ENCODE results near the gene PCDH15. TPM values are rescaled to one million over a fixed set of nuclear protein-coding genes. Genes with fewer than 3 reads are reported as not detected.

Gene PCDH15
- total RNA-seq, 1 donor from 2014 or later = 0.25 TPM

- no peaks in the 10 kb centered on the region for H3K4me1 ChIP-seq
- no peaks in the 10 kb centered on the region for H3K27me3 ChIP-seq
- no peaks in the 10 kb centered on the region for H3K9me3 ChIP-seq
- no peak overlapping the region for H3K4me3 ChIP-seq
- intact Hi-C loops (cut with DNase I) = no loop called here
- no peak overlapping the region for H3K27ac ChIP-seq
- no peaks in the 10 kb centered on the region for H3K36me3 ChIP-seq
- TF ChIP-seq POLR2A (IDR thresholded peaks at IDR 0.05) (no peak), POLR2AphosphoS5 (IDR thresholded peaks at IDR 0.05; ENCODE audit: insufficient read depth in 1 of 2, low read depth in 1 of 2) (no peak)
- TF ChIP-seq, protein P1, sequence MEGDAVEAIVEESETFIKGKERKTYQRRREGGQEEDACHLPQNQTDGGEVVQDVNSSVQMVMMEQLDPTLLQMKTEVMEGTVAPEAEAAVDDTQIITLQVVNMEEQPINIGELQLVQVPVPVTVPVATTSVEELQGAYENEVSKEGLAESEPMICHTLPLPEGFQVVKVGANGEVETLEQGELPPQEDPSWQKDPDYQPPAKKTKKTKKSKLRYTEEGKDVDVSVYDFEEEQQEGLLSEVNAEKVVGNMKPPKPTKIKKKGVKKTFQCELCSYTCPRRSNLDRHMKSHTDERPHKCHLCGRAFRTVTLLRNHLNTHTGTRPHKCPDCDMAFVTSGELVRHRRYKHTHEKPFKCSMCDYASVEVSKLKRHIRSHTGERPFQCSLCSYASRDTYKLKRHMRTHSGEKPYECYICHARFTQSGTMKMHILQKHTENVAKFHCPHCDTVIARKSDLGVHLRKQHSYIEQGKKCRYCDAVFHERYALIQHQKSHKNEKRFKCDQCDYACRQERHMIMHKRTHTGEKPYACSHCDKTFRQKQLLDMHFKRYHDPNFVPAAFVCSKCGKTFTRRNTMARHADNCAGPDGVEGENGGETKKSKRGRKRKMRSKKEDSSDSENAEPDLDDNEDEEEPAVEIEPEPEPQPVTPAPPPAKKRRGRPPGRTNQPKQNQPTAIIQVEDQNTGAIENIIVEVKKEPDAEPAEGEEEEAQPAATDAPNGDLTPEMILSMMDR (IDR thresholded peaks at IDR 0.05) = no peak
- DNase-seq (ENCODE audit: extremely low spot score in 2 of 2) = no peak
Observed at GRCh38 chr10:54485971-54486370, 315.1 kb downstream of the PCDH15 start.

GRCh38 chr10:54484186-54484585 is 316.8 kb downstream of the PCDH15 start:
- intact Hi-C loops (cut with DNase I) = no loop called here
- TF ChIP-seq POLR2AphosphoS5 (IDR thresholded peaks at IDR 0.05; ENCODE audit: insufficient read depth in 1 of 2, low read depth in 1 of 2) (no peak), POLR2A (IDR thresholded peaks at IDR 0.05) (no peak)
- TF ChIP-seq, protein P1 (IDR thresholded peaks at IDR 0.05) = no peak
- H3K27me3 ChIP-seq = no peaks in the 10 kb centered on the region
- no peak for DNase-seq (ENCODE audit: extremely low spot score in 2 of 2)
- H3K9me3 ChIP-seq = no peaks in the 10 kb centered on the region
- H3K36me3 ChIP-seq = no peaks in the 10 kb centered on the region
- H3K27ac ChIP-seq = no peak overlapping the region
- H3K4me3 ChIP-seq = no peak overlapping the region
- no peaks in the 10 kb centered on the region for H3K4me1 ChIP-seq

- H3K27me3 ChIP-seq = no peaks in the 10 kb centered on the region
- H3K4me3 ChIP-seq = no peak overlapping the region
- intact Hi-C loops (cut with DNase I) = no loop called here
- no peaks in the 10 kb centered on the region for H3K36me3 ChIP-seq
- no peak overlapping the region for H3K27ac ChIP-seq
- no peaks in the 10 kb centered on the region for H3K9me3 ChIP-seq
- TF ChIP-seq POLR2A (IDR thresholded peaks at IDR 0.05) (no peak), POLR2AphosphoS5 (IDR thresholded peaks at IDR 0.05; ENCODE audit: insufficient read depth in 1 of 2, low read depth in 1 of 2) (no peak)
- TF ChIP-seq, protein P1 (IDR thresholded peaks at IDR 0.05) = no peak
- DNase-seq (ENCODE audit: extremely low spot score in 2 of 2) = no peak
- H3K4me1 ChIP-seq = no peaks in the 10 kb centered on the region
Observed at GRCh38 chr10:54478601-54479000, 322.4 kb downstream of the PCDH15 start.

DNA sequence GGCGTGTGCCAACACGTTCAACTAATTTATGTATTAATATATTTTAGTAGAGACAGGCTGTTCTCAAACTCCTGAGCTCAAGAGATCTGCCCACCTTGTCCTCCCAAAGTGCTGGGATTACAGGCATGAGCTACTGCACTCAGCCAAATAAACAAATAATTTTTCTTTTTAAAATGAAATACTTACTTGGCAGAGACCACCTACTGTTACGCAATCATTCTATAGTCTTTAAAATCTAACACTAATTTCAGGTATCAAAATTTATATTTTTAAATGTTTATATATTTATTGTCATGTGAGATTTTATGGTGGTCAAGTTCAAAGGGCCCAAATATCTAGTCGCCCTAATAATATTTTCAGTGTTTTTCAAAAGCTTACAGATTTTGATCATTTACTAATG is 323.3 kb downstream of the PCDH15 start:
- H3K36me3 ChIP-seq = no peaks in the 10 kb centered on the region
- no peak for DNase-seq (ENCODE audit: extremely low spot score in 2 of 2)

GRCh38 chr10:54470324-54470631 is 330.8 kb downstream of the PCDH15 start:
- H3K4me1 ChIP-seq = no peaks in the 10 kb centered on the region
- no peak overlapping the region for H3K4me3 ChIP-seq
- H3K27ac ChIP-seq = no peak overlapping the region
- no peaks in the 10 kb centered on the region for H3K9me3 ChIP-seq
- no peak for TF ChIP-seq POLR2AphosphoS5 (IDR thresholded peaks at IDR 0.05; ENCODE audit: insufficient read depth in 1 of 2, low read depth in 1 of 2)
- TF ChIP-seq, protein P1 (IDR thresholded peaks at IDR 0.05) = no peak
- no peak for TF ChIP-seq POLR2A (IDR thresholded peaks at IDR 0.05)
- H3K27me3 ChIP-seq = no peaks in the 10 kb centered on the region
- intact Hi-C loops (cut with DNase I) = no loop called here
- no peaks in the 10 kb centered on the region for H3K36me3 ChIP-seq
- DNase-seq (ENCODE audit: extremely low spot score in 2 of 2) = no peak

More for the DNA sequence above, 323.3 kb downstream of the PCDH15 start:
- Histone ChIP-seq H3K27me3 (no peaks in the 10 kb centered on the region), H3K27ac (no peak overlapping the region), H3K4me1 (no peaks in the 10 kb centered on the region), H3K9me3 (no peaks in the 10 kb centered on the region), H3K4me3 (no peak overlapping the region)
- TF ChIP-seq POLR2A (IDR thresholded peaks at IDR 0.05) (no peak), POLR2AphosphoS5 (IDR thresholded peaks at IDR 0.05; ENCODE audit: insufficient read depth in 1 of 2, low read depth in 1 of 2) (no peak)
- TF ChIP-seq, protein P1 (IDR thresholded peaks at IDR 0.05) = no peak
- intact Hi-C loops (cut with DNase I) = no loop called here
